Measurements from ENCODE around the gene FKBP4. TPM values are rescaled to one million over a fixed set of nuclear protein-coding genes. Genes with fewer than 3 reads are reported as not detected.

FKBP4 gene
- total RNA-seq, 4 donors from 2014 or later, result 27.7 to 42.4 (median 33.7) TPM

DNA sequence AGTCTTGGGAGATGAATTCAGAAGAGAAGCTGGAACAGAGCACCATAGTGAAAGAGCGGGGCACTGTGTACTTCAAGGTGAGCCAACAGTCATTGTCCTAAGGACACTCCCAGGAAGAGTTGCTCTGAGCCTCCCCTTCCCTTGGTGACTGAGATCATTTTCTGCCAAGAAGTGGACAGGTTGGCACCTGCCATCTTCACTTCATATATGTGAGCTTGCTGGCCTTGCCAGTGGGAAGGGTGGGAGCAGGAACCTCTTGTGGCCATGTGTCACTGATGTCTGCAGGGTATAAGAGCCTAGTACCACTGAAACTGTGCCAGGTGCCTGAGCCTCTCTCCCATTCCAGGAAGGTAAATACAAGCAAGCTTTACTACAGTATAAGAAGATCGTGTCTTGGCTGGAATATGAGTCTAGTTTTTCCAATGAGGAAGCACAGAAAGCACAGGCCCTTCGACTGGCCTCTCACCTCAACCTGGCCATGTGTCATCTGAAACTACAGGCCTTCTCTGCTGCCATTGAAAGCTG lies 5.3 kb downstream of the FKBP4 start:
- no peak for DNase-seq
- H3K27me3 ChIP-seq, result no peaks in the 10 kb centered on the region
- no peak for TF ChIP-seq CTCF (IDR thresholded peaks at IDR 0.05)
- H3K4me3 ChIP-seq, result no peak overlapping the region
- no peak overlapping the region for H3K27ac ChIP-seq
- H3K36me3 ChIP-seq, result peaks cover 0 to 73% (median 0%) of the 10 kb centered on the region in 3 donors
- no peaks in the 10 kb centered on the region for H3K9me3 ChIP-seq
- H3K4me1 ChIP-seq, result peaks cover 4 to 12% (median 5%) of the 10 kb centered on the region in 4 donors

GRCh38 chr12:2801044-2801783 lies 6.4 kb downstream of the FKBP4 start:
- no peaks in the 10 kb centered on the region for H3K9me3 ChIP-seq
- H3K27me3 ChIP-seq, result no peaks in the 10 kb centered on the region
- no peak overlapping the region for H3K4me3 ChIP-seq
- DNase-seq, result no peak
- H3K27ac ChIP-seq, result no peak overlapping the region
- H3K36me3 ChIP-seq, result peaks cover 0 to 73% (median 0%) of the 10 kb centered on the region in 3 donors
- TF ChIP-seq POLR2A (IDR thresholded peaks at IDR 0.05) (no peak), CTCF (IDR thresholded peaks at IDR 0.05) (no peak)
- peaks cover 4 to 11% (median 5%) of the 10 kb centered on the region in 4 donors for H3K4me1 ChIP-seq

- no peak for DNase-seq
- no peaks in the 10 kb centered on the region for H3K4me1 ChIP-seq
- peaks cover 0 to 60% (median 0%) of the 10 kb centered on the region in 3 donors for H3K36me3 ChIP-seq
- no peaks in the 10 kb centered on the region for H3K27me3 ChIP-seq
- H3K4me3 ChIP-seq, result no peak overlapping the region
- H3K27ac ChIP-seq, result no peak overlapping the region
- TF ChIP-seq CTCF (IDR thresholded peaks at IDR 0.05), result no peak
- no peak for TF ChIP-seq POLR2A (IDR thresholded peaks at IDR 0.05)
- no peaks in the 10 kb centered on the region for H3K9me3 ChIP-seq
These were observed 9.0 kb downstream of the FKBP4 start for GRCh38 chr12:2803635-2804392.

DNA sequence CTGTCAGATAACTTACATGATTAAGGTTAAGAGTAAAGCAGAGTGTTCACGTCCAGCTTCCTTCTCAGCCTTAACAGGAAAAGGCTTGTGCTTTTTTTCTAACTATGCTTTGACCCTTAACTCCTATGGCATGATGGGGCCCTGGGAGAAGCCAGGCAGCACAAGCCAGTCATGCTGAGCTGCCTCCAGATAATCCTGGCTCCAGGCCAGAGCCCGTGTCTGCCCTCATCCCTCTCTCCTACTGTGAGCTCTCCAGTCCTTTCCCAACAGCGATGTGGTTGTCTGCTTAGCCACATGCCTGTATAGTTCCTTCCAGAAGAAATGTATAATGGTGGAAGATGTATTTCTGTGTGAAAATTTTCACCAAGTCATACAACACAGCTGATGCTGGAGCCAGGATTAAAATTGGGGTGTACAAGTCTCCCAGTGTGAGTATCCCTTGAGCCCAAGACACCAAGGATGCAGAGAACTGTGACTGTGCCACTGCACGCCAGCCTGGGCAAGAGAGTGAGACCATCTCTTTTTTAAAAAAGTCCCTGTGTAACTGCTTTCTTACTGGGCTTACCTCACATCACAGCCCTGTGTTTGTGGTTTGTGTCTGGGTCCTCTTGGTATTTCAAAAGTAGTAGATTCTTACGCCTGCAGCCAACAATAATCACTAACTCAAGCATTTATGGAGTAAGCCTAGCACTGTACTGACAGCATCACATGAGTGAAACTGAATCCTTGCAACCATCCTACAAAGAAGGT lies 9.8 kb downstream of the FKBP4 start:
- Histone ChIP-seq H3K4me1 (no peaks in the 10 kb centered on the region), H3K4me3 (no peak overlapping the region), H3K27ac (no peak overlapping the region), H3K9me3 (no peaks in the 10 kb centered on the region), H3K36me3 (peaks cover 0 to 52% (median 0%) of the 10 kb centered on the region in 3 donors), H3K27me3 (no peaks in the 10 kb centered on the region)
- no peak for DNase-seq
- TF ChIP-seq POLR2A (IDR thresholded peaks at IDR 0.05) (no peak), CTCF (IDR thresholded peaks at IDR 0.05) (no peak)

- Histone ChIP-seq H3K36me3 (peaks cover 0 to 46% (median 0%) of the 10 kb centered on the region in 3 donors), H3K27me3 (no peaks in the 10 kb centered on the region), H3K9me3 (no peaks in the 10 kb centered on the region), H3K27ac (no peak overlapping the region), H3K4me1 (no peaks in the 10 kb centered on the region), H3K4me3 (no peak overlapping the region)
- no peak for DNase-seq
- TF ChIP-seq POLR2A (IDR thresholded peaks at IDR 0.05) (no peak), CTCF (IDR thresholded peaks at IDR 0.05) (no peak)
These were observed 10.4 kb downstream of the FKBP4 start for GRCh38 chr12:2805143-2805520.
